Measurements from ENCODE around the gene PIGS. TPM values are rescaled to one million over a fixed set of nuclear protein-coding genes. Genes with fewer than 3 reads are reported as not detected.
"Not testable (repeated sequence)": the region's sequence is repeated elsewhere in the genome, so short reads cannot be mapped to it uniquely, and the experiment has no call there.

PIGS gene
- polyA plus RNA-seq, 3 donors: 18.9 to 60.3 (median 24.8) TPM

DNA sequence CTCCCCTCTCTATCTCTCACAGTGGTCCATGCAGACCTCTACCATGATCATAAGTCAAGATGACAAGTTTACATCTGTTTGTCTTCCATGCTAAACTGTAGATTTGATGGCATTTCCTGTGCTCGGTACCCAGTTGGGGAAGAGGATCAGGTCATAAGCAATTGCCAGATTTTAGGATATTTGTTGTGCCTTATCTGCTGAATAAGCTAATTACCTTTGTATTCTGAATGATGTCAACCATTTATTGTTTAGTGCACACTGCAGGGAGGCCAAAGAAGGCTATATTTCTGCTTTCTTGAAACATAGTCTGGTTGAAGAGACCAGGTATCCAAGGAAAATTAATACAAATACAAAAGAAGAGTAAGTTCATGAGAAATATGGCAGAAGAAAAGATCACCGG, 11.2 kb upstream of the PIGS start:
- H3K27ac ChIP-seq (ENCODE audit: low read depth, low read length): no peak overlapping the region
- 96 to 98% (median 97%) methylated on average over 2 of the region's 2 CpGs for WGBS, 3 donors

- 94 to 100% (median 97%) methylated on average over 3 of the region's 3 CpGs for WGBS, 3 donors
- no peak overlapping the region for H3K27ac ChIP-seq (ENCODE audit: low read depth, low read length)
Observed at GRCh38 chr17:28580959-28581358, 9.6 kb upstream of the PIGS start.

- H3K27ac ChIP-seq (ENCODE audit: low read depth, low read length): no peak overlapping the region
- 85 to 92% (median 89%) methylated on average over 4 of the region's 4 CpGs for WGBS, 3 donors
Observed at GRCh38 chr17:28579526-28579925, 8.2 kb upstream of the PIGS start.

DNA sequence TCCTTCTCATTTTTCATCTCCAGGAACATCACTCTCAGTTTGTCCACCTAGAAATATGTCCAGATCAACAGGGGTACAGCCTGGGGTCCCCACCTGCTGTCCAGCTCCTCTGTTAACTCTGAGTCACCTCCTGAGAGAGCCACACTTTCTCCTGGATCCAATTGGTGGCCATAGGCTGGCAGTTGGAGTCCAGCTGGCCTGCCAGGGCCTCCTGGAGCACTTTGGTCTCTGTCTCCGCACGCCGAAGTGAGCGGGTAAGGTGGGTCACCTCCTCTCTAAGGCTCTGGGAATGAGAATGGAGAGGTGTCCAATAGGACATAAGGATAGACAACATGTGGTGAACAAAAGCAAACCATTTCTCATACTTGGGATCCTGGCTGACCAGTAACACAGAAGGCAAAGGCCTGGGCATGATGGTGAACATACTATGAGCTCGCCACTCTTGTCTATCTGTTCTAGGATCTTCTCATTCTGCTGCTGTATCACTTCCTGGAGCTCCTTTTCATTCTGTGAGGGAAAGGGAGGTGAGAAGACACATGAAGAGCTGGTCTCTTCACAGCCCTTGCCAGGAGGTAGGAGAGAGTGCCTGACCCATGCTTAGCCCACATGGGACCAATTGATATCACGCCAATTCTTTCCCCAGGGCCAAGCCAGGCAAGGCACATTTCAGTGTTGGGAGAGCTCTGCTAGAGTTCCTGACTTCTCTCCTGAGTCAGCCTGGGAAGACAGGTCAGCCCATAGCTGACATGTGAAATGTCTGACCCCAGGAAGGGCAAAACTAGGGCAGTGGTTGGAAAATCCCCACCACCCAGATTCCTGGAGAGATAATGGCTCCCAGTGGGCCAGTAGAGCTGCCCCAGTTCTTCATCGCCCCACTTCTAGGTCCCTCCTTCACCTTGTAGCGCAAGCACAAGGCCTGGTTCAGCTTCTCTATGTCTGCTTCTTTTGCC, 7.2 kb upstream of the PIGS start:
- no peak overlapping the region for H3K27ac ChIP-seq (ENCODE audit: low read depth, low read length)
- WGBS, 3 donors: 92 to 99% (median 96%) methylated on average over 8 of the region's 8 CpGs

GRCh38 chr17:28577466-28577824, 6.1 kb upstream of the PIGS start:
- 92 to 98% (median 92%) methylated on average over 3 of the region's 3 CpGs for WGBS, 3 donors
- no peak overlapping the region for H3K27ac ChIP-seq (ENCODE audit: low read depth, low read length)

DNA sequence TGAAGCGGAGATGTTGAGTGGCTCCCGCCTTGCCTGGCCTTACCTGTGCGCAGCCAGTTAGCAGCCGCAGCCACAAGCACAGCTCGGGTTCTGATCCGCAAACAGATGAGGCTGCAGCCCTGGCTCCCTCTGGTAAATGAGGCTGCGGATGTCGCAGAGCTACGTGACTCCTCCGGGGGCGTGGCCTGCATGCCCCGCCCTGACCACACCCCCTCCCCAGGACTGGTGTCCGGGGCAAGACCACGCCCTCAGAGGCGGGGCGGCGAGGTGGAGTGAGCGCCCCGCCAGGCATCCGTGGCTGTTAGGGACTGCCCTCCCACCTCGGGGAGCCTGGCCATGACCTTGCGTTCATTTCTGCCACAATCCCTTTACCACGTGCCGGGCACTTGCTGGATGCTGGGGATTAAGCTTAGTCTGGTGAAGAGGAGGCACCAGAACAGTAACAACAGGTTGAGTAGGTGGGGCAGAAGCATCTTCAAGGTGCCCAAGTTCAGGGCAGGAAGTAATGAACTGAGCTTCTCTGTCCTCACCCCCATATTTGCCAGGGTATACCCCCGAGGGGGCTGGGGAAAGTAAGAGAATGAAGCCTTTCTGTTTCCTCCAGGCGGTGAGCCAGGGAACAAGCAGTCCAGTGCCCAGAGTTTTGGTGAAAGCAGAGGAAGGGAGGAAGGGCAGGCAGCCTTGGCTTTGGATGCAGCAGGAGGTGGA, 5.6 kb upstream of the PIGS start, which contains the start of gene ALDOC:
TSS of gene ALDOC (minus strand) at position 138 of the 708 bp plus-strand sequence. CDS start 1,363 bp downstream, outside the sequence.
- H3K27ac ChIP-seq (ENCODE audit: low read depth, low read length): no peak within 1 kb of the TSS
- WGBS, 3 donors: 5 to 9% (median 8%) methylated on average over 24 to 25 of the region's 26 CpGs

DNA sequence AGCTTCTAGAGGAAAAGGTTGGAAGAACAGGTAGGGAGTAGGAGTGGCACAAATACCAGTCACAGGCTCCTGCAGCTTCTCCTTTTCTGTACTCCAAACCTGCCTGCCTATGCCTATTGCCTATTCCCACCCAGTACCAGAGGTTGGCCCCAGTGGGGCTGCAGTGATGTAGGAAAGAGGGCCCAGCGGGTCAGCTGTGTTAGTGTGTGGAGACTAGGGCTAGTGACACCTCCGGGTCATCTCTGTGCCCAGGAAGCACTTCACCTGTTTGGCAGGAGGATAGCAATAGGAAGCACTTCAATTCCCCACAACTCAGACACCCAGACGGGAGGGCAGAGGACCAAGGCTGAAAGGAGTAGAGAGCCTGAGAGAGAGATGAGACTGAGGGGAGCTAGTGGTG, 4.7 kb upstream of the PIGS start:
- 57 to 64% (median 62%) methylated on average over 3 of the region's 3 CpGs for WGBS, 3 donors
- not testable (repeated sequence) for H3K27ac ChIP-seq (ENCODE audit: low read depth, low read length)

DNA sequence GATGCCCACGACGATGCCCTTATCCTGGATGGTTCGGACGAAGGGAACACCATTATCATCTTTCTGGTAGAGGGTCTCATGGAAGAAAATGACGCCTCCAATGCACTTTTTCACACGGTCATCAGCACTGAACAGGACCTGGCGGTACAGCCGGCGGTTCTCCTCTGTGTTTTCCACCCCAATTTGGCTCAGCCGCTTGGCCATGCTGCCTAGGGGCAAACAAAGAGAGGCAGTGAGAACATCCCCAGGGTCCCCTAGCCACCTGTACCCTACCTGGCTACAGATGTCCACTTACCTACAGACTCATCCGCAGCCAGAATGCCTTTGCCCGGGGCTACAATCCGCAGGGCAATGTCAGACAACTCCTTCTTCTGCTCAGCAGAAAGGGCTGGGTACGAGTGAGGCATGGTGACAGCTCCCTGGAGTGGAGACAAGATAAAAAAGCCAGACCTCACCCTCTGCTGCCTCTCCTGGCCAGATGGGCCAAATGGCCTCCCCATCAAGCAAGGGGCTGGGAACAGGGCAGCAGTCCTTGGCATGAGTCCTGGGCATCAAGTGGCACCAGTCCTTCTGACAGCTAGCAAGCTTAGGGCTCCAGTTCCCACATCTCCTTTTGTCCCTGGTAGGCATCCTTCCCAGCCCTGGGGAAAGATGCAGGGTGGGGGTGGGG, 3.9 kb upstream of the PIGS start:
- 94 to 95% (median 95%) methylated on average over 14 of the region's 14 CpGs for WGBS, 3 donors

DNA sequence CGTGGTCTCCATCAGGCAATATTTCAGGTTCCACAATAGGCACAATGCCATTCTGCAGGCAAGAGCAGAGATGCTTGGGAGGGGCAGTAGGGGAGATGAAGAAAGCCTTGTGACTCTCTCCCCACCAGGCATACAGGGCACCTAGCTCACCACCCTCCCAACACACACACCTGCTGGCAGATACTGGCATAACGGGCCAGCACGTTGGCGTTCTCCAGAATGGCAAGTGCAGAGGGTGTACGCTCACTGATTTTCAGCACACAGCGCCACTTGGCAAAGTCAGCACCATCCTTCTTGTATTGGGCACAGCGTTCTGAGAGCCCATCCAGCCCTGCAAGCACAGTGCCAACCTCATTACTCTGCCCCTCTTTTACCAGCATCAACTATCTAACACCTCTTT, 3.2 kb upstream of the PIGS start:
- 85 to 96% (median 93%) methylated on average over 7 of the region's 7 CpGs for WGBS, 3 donors
- H3K27ac ChIP-seq (ENCODE audit: low read depth, low read length): no peak overlapping the region

More for the DNA sequence above, 3.9 kb upstream of the PIGS start:
- H3K27ac ChIP-seq (ENCODE audit: low read depth, low read length): no peak overlapping the region

- WGBS, 3 donors: 92 to 98% (median 94%) methylated on average over 6 of the region's 6 CpGs
Observed at GRCh38 chr17:28573966-28574480, 2.7 kb upstream of the PIGS start.

GRCh38 chr17:28573521-28573920, 2.2 kb upstream of the PIGS start:
- 92 to 98% (median 95%) methylated on average over 9 of the region's 9 CpGs for WGBS, 3 donors

More at GRCh38 chr17:28573966-28574480, 2.7 kb upstream of the PIGS start:
- no peak overlapping the region for H3K27ac ChIP-seq (ENCODE audit: low read depth, low read length)

GRCh38 chr17:28573040-28573380, 1.7 kb upstream of the PIGS start:
- no peak overlapping the region for H3K27ac ChIP-seq (ENCODE audit: low read depth, low read length)

More at GRCh38 chr17:28573521-28573920, 2.2 kb upstream of the PIGS start:
- no peak overlapping the region for H3K27ac ChIP-seq (ENCODE audit: low read depth, low read length)

DNA sequence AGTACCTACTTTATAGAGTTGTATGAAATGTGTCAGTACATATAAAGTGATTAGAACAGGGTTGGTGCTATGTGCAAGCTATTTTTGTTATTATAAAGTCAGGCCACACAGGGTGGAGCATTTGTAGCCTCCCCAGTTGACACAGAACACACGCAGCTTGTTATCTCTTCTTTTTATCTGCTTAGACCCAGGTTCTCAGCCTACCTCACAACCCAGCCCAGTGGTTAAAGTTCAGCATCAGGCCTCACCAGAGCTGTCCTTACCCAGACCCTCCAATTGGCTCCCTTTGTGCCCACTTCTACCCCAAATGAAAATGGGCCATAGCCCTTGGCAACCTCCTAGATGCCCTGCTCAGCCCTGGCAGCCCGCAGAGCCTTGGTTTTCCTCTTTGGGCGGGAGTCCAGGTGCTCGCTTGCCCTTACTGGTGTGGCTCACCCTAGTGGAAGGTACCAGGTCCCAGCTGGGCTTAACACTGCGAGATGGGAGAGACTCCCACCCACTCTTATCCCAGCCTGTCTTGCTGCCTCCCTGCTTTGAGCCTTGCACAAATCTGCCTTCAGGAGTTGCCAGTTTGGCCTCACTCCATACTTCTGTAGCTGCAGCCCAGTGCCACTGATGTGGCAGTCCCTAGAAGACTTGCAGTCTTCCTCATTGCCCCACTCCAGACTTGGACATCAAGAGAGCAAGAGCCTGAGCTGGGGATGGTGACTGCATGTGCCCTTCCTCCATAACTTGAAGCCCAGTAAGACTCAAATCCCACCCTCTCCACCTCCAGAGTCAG, 1.1 kb upstream of the PIGS start:
- H3K27ac ChIP-seq (ENCODE audit: low read depth, low read length): no peak overlapping the region
- 62 to 79% (median 74%) methylated on average over 5 of the region's 5 CpGs for WGBS, 3 donors

- no peak overlapping the region for H3K27ac ChIP-seq (ENCODE audit: low read depth, low read length)
- WGBS, 3 donors: 1 to 2% (median 1%) methylated on average over 38 to 39 of the region's 39 CpGs
Observed at GRCh38 chr17:28570716-28571360, 486 bp downstream of the PIGS start.

GRCh38 chr17:28569446-28569845, 1.9 kb downstream of the PIGS start:
- H3K27ac ChIP-seq (ENCODE audit: low read depth, low read length): no peak overlapping the region
- WGBS, 3 donors: 89 to 100% (median 100%) methylated on average over 1 of the region's 1 CpG

DNA sequence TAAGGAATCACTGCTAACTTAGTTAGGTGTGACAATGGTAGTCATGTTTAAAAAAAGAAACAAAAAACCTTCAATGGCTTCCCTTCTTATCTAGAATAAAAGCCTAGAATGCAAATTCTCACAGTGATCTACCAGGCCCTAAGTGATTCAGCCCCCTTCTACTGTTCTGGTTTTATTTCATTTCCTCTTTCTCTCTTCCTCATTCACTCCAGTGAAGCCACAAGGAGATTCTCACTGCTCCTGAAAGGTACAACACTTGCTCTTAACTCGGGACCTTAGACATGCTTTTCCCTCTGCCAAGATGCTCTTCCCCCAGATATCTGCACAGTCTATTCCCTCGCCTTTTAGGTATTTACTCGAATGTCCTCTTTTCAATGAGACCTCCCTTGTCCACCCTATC, 3.7 kb downstream of the PIGS start:
- 70 to 88% (median 76%) methylated on average over 3 of the region's 3 CpGs for whole genome bisulfite sequencing, 3 donors
- no peak overlapping the region for H3K27ac ChIP-seq (ENCODE audit: low read depth, low read length)

DNA sequence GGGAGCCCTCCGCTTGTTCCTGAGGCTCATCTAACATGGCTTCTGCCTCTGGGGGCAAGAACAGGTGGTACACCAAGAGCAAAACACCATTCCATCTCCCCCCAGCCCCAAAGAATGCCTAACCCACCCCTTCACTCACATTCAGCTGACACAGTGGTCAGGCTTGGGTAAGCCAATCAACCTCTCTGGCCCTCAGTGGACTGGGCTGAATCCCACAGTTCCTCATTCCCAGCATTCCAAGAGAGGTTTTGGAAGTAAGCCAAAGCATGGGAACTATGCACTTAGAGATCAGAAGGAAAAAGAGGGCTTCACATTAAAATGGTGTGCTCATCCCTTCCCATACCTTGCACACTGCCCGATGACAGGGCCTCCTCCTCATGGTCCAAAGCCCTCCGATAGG, 7.8 kb downstream of the PIGS start:
- 78 to 86% (median 82%) methylated on average over 3 of the region's 3 CpGs for WGBS, 3 donors
- no peak overlapping the region for H3K27ac ChIP-seq (ENCODE audit: low read depth, low read length)

GRCh38 chr17:28555022-28555421, 16.3 kb downstream of the PIGS start:
- no peak overlapping the region for H3K27ac ChIP-seq (ENCODE audit: low read depth, low read length)
- 91 to 97% (median 95%) methylated on average over 3 of the region's 3 CpGs for WGBS, 3 donors

All from adipose tissue (tissue), 3 donors.